Naive thymus-derived CD4-positive, alpha-beta T cell (primary cell): Measurements from ENCODE around the gene ATP6V0A4. TPM values are rescaled to one million over a fixed set of nuclear protein-coding genes. Genes with fewer than 3 reads are reported as not detected.

Experiments used
- ATAC-seq: fragments of 150-1000 bp; cut with Tn5 transposase; 2 replicates; pipeline ENCODE4 v1.10.0; 2021; ENCODE audit warnings: mild to moderate bottlenecking, moderate library complexity
- CTCF ChIA-PET: fragments of 350-600 bp; sonication (Branson Sonifier 250); formaldehyde crosslinking; loops from one replicate; lab custom pipeline; 2021; ENCODE audit warnings: antibody characterized with exemption; lab: Charles Lee
- POLR2A ChIA-PET: fragments of 350-600 bp; sonication (Branson Sonifier 250); formaldehyde crosslinking; loops from one replicate; lab custom pipeline; 2021; ENCODE audit warnings: antibody characterized with exemption, inconsistent platforms; lab: Charles Lee
- DNase-seq, 9 donors: peaks; one replicate each; pipeline versions ENCODE4 v3.0.0 to v3.0.0-alpha.2; 2020 to 2022; ENCODE audit warnings: mixed read lengths in 1 of 9
- H3K27ac ChIP-seq: one replicate; pipeline ENCODE4 v1.7.0; 2013; ENCODE audit warnings: mild to moderate bottlenecking, low read depth, low read length, moderate library complexity
- H3K27me3 ChIP-seq, 2 donors: one replicate each; pipeline ENCODE4 v1.7.0; 2013; ENCODE audit warnings: low read length in 2 of 2, mild to moderate bottlenecking in 2 of 2, moderate library complexity in 2 of 2; ENCODE audit not compliant: control insufficient read depth in 2 of 2, insufficient read depth in 2 of 2
- H3K36me3 ChIP-seq, 3 experiments: 1 replicate in 2 of 3; 2 replicates in 1 of 3; pipeline ENCODE4 v1.7.0; 2013; ENCODE audit warnings: low read length in 3 of 3, mild to moderate bottlenecking in 3 of 3, moderate library complexity in 1 of 3; ENCODE audit not compliant: insufficient read depth in 3 of 3, control insufficient read depth in 2 of 3
- H3K4me1 ChIP-seq, 2 donors: one replicate each; pipeline ENCODE4 v1.7.0; 2013; ENCODE audit warnings: low read length in 2 of 2, mild to moderate bottlenecking in 2 of 2, moderate library complexity in 1 of 2; ENCODE audit not compliant: control insufficient read depth in 2 of 2, insufficient read depth in 2 of 2
- H3K4me3 ChIP-seq: 2 replicates; pipeline ENCODE4 v1.7.0; 2013; ENCODE audit warnings: mild to moderate bottlenecking, low read length
- H3K9me3 ChIP-seq, 3 experiments: 1 replicate in 2 of 3; 2 replicates in 1 of 3; pipeline ENCODE4 v1.7.0; 2013; ENCODE audit warnings: low read length in 3 of 3; ENCODE audit not compliant: control insufficient read depth in 2 of 3
- H3K27ac Mint-ChIP-seq, 9 donors: one replicate each; pipeline ENCODE4 v1.8.0; 2020 to 2022; ENCODE audit warnings: mixed read lengths in 9 of 9, mild to moderate bottlenecking in 8 of 9, moderate library complexity in 5 of 9, inconsistent platforms in 2 of 9
- H3K27me3 Mint-ChIP-seq, 5 donors: one replicate each; pipeline ENCODE4 v1.8.0; 2021 to 2022; ENCODE audit warnings: mixed read lengths in 5 of 5, mild to moderate bottlenecking in 1 of 5
- H3K36me3 Mint-ChIP-seq, 5 donors: one replicate each; pipeline ENCODE4 v1.8.0; 2020 to 2022; ENCODE audit warnings: mixed read lengths in 5 of 5, mild to moderate bottlenecking in 3 of 5, inconsistent platforms in 1 of 5
- H3K4me1 Mint-ChIP-seq, 7 donors: one replicate each; pipeline ENCODE4 v1.8.0; 2020 to 2022; ENCODE audit warnings: mixed read lengths in 7 of 7, mild to moderate bottlenecking in 3 of 7, inconsistent platforms in 1 of 7
- H3K4me3 Mint-ChIP-seq, 10 donors: one replicate each; pipeline ENCODE4 v1.8.0; 2020 to 2022; ENCODE audit warnings: mild to moderate bottlenecking in 10 of 10, mixed read lengths in 10 of 10, moderate library complexity in 6 of 10, inconsistent platforms in 2 of 10
- H3K9me3 Mint-ChIP-seq, 11 donors: one replicate each; pipeline ENCODE4 v1.8.0; 2020 to 2022; ENCODE audit warnings: mixed read lengths in 11 of 11, mild to moderate bottlenecking in 4 of 11, inconsistent platforms in 1 of 11, moderate library complexity in 1 of 11
- intact Hi-C, 2 donors: fragments of 100-400 bp; cut with micrococcal nuclease; formaldehyde crosslinking; loops; one replicate each; pipeline ENCODE4 v1.15.1; 2023
- polyA plus RNA-seq, 2 donors: library from polyadenylated mRNA; unstranded; fragments of 300-500 nt; fragmentation: Illumina TruSeq; gene quantifications; one replicate each; pipeline ENCODE4 v1.2.3, GENCODE V29; 2021
- total RNA-seq, 6 experiments: library from RNA in 5 of 6; stranded (reverse) in 5 of 6; gene quantifications; 1 replicate in 5 of 6; 2 replicates in 1 of 6; pipeline ENCODE4 v1.2.3 and lab custom pipeline; 2021 to 2026

Gene ATP6V0A4
- total and polyA plus RNA-seq, 7 experiments from 2014 or later: not detected

DNA sequence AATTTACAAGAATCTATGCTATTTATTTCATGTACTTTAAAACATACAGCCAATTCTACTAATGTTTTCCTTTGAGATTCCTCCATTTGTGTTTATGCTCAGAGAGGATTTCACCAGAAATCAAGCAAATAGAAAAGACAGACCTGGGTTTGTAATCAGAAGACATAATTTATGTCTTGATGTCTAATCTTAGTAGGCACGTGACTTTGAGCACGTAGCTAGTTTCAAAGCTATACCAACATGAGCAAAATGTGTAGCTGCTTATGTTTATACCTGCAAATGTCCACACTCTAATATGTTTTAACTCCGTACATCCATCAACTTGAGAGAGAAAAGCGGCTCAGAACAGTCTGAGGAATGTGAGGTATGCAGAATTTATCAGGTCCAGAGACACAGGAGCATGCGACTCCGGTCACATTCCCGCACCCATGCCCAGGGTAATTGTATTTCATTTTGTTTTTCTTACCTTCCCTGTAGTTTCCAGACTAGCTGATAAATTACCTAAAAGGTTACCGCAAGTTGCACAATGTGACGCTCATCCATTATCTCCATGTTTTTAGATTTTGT lies 136.8 kb downstream of the ATP6V0A4 start:
- no peaks in the 10 kb centered on the region for H3K9me3 ChIP-seq
- no peaks in the 10 kb centered on the region for H3K4me1 ChIP-seq
- H3K36me3 ChIP-seq: no peaks in the 10 kb centered on the region
- H3K4me3 ChIP-seq: no peak overlapping the region
- peaks cover 0 to 41% (median 12%) of the 10 kb centered on the region in 5 donors for H3K27me3 Mint-ChIP-seq
- POLR2A ChIA-PET: no interaction called here
- no peaks in the 10 kb centered on the region for H3K9me3 Mint-ChIP-seq
- no peak overlapping the region for H3K27ac Mint-ChIP-seq
- no peaks in the 10 kb centered on the region for H3K36me3 Mint-ChIP-seq
- CTCF ChIA-PET: interaction anchor here (1.1 kb wide), 1 partner anchor 17 kb away, joined by 3 read pairs; no protein-coding TSS in a partner anchor
- DNase-seq: no peak
- no peak overlapping the region for H3K4me3 Mint-ChIP-seq
- no peaks in the 10 kb centered on the region for H3K27me3 ChIP-seq
- ATAC-seq: no peak
- no peak overlapping the region for H3K27ac ChIP-seq
- peaks cover 5 to 10% (median 6%) of the 10 kb centered on the region in 7 donors for H3K4me1 Mint-ChIP-seq
- intact Hi-C loops: no loop called here

DNA sequence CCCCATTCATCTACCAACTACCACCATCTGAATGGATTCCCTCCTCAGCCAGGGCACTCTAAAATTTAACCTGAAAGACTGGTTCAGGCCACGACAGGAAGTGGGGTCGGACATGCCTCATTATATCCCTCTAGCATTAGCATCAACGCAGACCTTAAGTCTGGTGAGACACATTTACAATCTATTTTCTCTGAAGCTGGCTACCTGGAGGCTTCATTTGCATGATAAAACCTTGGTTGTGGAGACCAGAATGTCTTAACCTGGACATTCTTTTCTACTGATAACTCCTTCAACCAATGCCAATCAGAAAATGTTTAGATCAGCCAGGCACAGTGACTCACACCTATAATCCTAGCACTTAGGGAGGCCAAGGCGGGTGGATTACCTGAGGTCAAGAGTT lies 139.1 kb downstream of the ATP6V0A4 start:
- Histone ChIP-seq H3K27me3 (no peaks in the 10 kb centered on the region), H3K36me3 (no peaks in the 10 kb centered on the region), H3K9me3 (no peaks in the 10 kb centered on the region), H3K4me1 (no peaks in the 10 kb centered on the region), H3K4me3 (no peak overlapping the region), H3K27ac (no peak overlapping the region)
- ATAC-seq: no peak
- Mint-ChIP-seq H3K4me1 (peaks cover 0 to 4% (median 0%) of the 10 kb centered on the region in 7 donors), H3K36me3 (no peaks in the 10 kb centered on the region), H3K27me3 (peaks cover 0 to 27% (median 3%) of the 10 kb centered on the region in 5 donors), H3K4me3 (no peak overlapping the region), H3K9me3 (peaks cover 0 to 3% (median 0%) of the 10 kb centered on the region in 11 donors), H3K27ac (no peak overlapping the region)
- CTCF ChIA-PET: no interaction called here
- POLR2A ChIA-PET: no interaction called here
- intact Hi-C loops: no loop called here
- DNase-seq: no peak

DNA sequence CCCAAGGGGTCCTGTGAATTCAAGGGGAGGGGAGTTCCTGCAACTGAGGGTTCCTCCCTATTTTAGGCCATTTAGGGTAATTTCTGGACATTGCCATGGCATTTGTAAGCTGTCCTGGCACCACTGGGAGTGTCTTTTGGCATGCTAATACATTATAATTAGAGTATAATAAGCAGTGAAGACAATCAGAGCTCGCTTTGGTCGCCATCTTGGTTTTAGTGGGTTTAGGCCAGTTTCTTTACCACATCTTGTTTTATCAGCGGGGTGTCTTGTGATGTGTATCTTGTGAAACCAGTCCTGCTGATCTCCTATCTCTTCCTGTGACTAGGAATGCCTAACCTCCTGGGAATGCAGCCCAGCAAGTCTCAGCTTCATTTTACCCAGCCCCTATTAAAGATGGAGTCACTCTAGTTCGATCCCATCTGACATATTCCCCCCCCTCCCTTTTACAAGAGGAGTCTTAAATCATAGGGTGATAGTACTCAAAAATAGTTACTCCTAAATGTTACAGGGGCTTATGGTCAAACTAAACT lies 140.1 kb downstream of the ATP6V0A4 start:
- no peaks in the 10 kb centered on the region for H3K36me3 Mint-ChIP-seq
- Histone ChIP-seq H3K9me3 (no peaks in the 10 kb centered on the region), H3K27ac (no peak overlapping the region), H3K36me3 (no peaks in the 10 kb centered on the region), H3K4me1 (no peaks in the 10 kb centered on the region), H3K27me3 (no peaks in the 10 kb centered on the region), H3K4me3 (no peak overlapping the region)
- ChIA-PET CTCF (no interaction called here), POLR2A (no interaction called here)
- H3K9me3 Mint-ChIP-seq: peaks cover 0 to 12% (median 4%) of the 10 kb centered on the region in 11 donors
- DNase-seq (no peak), ATAC-seq (no peak)
- H3K27ac Mint-ChIP-seq: no peak overlapping the region
- intact Hi-C loops: no loop called here
- H3K4me1 Mint-ChIP-seq: no peaks in the 10 kb centered on the region
- H3K4me3 Mint-ChIP-seq: no peak overlapping the region
- peaks cover 0 to 21% (median 0%) of the 10 kb centered on the region in 5 donors for H3K27me3 Mint-ChIP-seq

DNA sequence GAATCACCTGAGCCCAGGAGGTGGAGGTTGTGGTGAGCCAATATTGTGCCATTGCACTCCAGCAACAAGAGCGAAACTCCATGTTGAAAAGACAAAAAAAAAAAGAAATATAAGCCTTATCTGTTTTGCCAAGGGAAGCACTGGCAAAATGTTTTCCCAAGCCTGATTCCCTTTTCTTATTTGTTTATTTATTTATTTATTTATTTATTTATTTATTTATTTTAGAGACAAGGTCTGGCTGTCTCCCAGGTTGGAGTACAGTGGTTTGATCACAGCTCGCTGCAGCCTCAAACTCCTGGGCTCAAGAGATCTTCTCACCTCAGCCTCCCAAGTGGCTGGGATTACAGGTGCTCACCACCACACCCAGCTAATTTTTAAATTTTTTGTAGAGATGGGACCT lies 141.0 kb downstream of the ATP6V0A4 start:
- DNase-seq (no peak), ATAC-seq (no peak)
- H3K27me3 Mint-ChIP-seq: peaks cover 0 to 13% (median 0%) of the 10 kb centered on the region in 5 donors
- no peaks in the 10 kb centered on the region for H3K27me3 ChIP-seq
- H3K27ac ChIP-seq: no peak overlapping the region
- no peaks in the 10 kb centered on the region for H3K9me3 ChIP-seq
- H3K36me3 ChIP-seq: no peaks in the 10 kb centered on the region
- no peaks in the 10 kb centered on the region for H3K36me3 Mint-ChIP-seq
- ChIA-PET CTCF (no interaction called here), POLR2A (no interaction called here)
- no peak overlapping the region for H3K27ac Mint-ChIP-seq
- peaks cover 0 to 16% (median 4%) of the 10 kb centered on the region in 11 donors for H3K9me3 Mint-ChIP-seq
- no peaks in the 10 kb centered on the region for H3K4me1 Mint-ChIP-seq
- H3K4me3 ChIP-seq: no peak overlapping the region
- intact Hi-C loops: no loop called here
- H3K4me3 Mint-ChIP-seq: no peak overlapping the region
- H3K4me1 ChIP-seq: no peaks in the 10 kb centered on the region

Other genes with a start within 250 kb of the ATP6V0A4 start
- gene SVOPL, start 96.8 kb downstream of the ATP6V0A4 start, total RNA-seq: under 1 TPM in 1 of 5 experiments, not detected in 4; 0.74 TPM
- under 1 TPM; 0.47 to 0.64 TPM for gene SVOPL, start 96.8 kb downstream of the ATP6V0A4 start, polyA plus RNA-seq
- gene TMEM213, start 202 bp downstream of the ATP6V0A4 start, total RNA-seq: 1 to 10 TPM in 1 of 5 experiments, not detected in 4; 1.3 TPM
- not detected for gene TMEM213, start 202 bp downstream of the ATP6V0A4 start, polyA plus RNA-seq
- gene KIAA1549, start 183.2 kb upstream of the ATP6V0A4 start, total RNA-seq: under 1 TPM in 4 of 5 experiments, not detected in 1; 0.16 to 0.56 (median 0.25) TPM
- gene KIAA1549, start 183.2 kb upstream of the ATP6V0A4 start, polyA plus RNA-seq: not detected
- gene ZC3HAV1L, start 237.8 kb upstream of the ATP6V0A4 start, total RNA-seq: 10 to 100 TPM in 1 of 5 experiments, 1 to 10 TPM in 1, under 1 TPM in 3; 0.35 to 26.7 (median 0.78) TPM
- under 1 TPM in 1 of 2 donors, not detected in 1; 0.13 TPM for gene ZC3HAV1L, start 237.8 kb upstream of the ATP6V0A4 start, polyA plus RNA-seq